Common myeloid progenitor, CD34-positive (primary cell): ENCODE measurements around the gene ADCY5.

Source experiments
- CTCF ChIA-PET: fragments of 350-600 bp; sonication (Branson Sonifier 250); formaldehyde crosslinking; loops from one replicate; lab custom pipeline; 2021; ENCODE audit warnings: antibody characterized with exemption; lab: Charles Lee
- POLR2A ChIA-PET: fragments of 350-600 bp; sonication (Branson Sonifier 250); formaldehyde crosslinking; loops from one replicate; lab custom pipeline; 2021; ENCODE audit warnings: antibody characterized with exemption; lab: Charles Lee
- DNase-seq, 3 donors: peaks; one replicate each; pipeline versions ENCODE4 v3.0.0 to v3.0.0-alpha.2; 2013
- H3K27ac ChIP-seq, 2 experiments: 1 replicate in 1 of 2; 2 replicates in 1 of 2; pipeline ENCODE4 v1.7.0; 2013; ENCODE audit warnings: inconsistent platforms in 2 of 2, low read length in 2 of 2, mild to moderate bottlenecking in 2 of 2, low read depth in 1 of 2, moderate library complexity in 1 of 2; ENCODE audit not compliant: severe bottlenecking in 2 of 2, insufficient read depth in 1 of 2, poor library complexity in 1 of 2
- H3K27me3 ChIP-seq, 5 experiments: replicated peaks in 2 of 5; 1 replicate in 3 of 5; 2 replicates in 2 of 5; pipeline versions ENCODE4 v1.6.1 to v1.7.0; 2013; ENCODE audit warnings: low read length in 4 of 5, mild to moderate bottlenecking in 2 of 5, moderate library complexity in 2 of 5, inconsistent platforms in 1 of 5; ENCODE audit not compliant: insufficient read depth in 5 of 5, control insufficient read depth in 4 of 5
- H3K36me3 ChIP-seq, 4 experiments: 1 replicate in 2 of 4; 2 replicates in 2 of 4; pipeline versions ENCODE4 v1.6.1 to v1.7.0; 2013; ENCODE audit warnings: low read length in 3 of 4, control low read depth in 1 of 4, mild to moderate bottlenecking in 1 of 4; ENCODE audit not compliant: control insufficient read depth in 4 of 4, insufficient read depth in 4 of 4
- H3K4me1 ChIP-seq, 4 experiments: 1 replicate in 3 of 4; 2 replicates in 1 of 4; pipeline versions ENCODE4 v1.6.1 to v1.7.1; 2013; ENCODE audit warnings: low read length in 3 of 4, mild to moderate bottlenecking in 3 of 4, control low read depth in 1 of 4, inconsistent platforms in 1 of 4, moderate library complexity in 1 of 4; ENCODE audit not compliant: control insufficient read depth in 4 of 4, insufficient read depth in 4 of 4; ENCODE audit errors: control extremely low read depth in 1 of 4
- H3K4me3 ChIP-seq, 7 experiments: 1 replicate in 4 of 7; 2 replicates in 3 of 7; pipeline versions ENCODE4 v1.5.1 to v1.7.0; 2013; ENCODE audit warnings: mild to moderate bottlenecking in 7 of 7, low read length in 6 of 7, moderate library complexity in 6 of 7, inconsistent platforms in 2 of 7, low read depth in 2 of 7, control low read depth in 1 of 7; ENCODE audit not compliant: insufficient read depth in 4 of 7, control insufficient read depth in 1 of 7; ENCODE audit errors: extremely low read depth in 1 of 7
- H3K9me3 ChIP-seq, 5 experiments: 1 replicate in 4 of 5; 2 replicates in 1 of 5; pipeline versions ENCODE4 v1.6.1 to v1.7.1; 2013; ENCODE audit warnings: low read length in 4 of 5, mild to moderate bottlenecking in 2 of 5, inconsistent platforms in 1 of 5, low read depth in 1 of 5, moderate library complexity in 1 of 5; ENCODE audit not compliant: control insufficient read depth in 4 of 5, insufficient read depth in 2 of 5; ENCODE audit errors: control extremely low read depth in 1 of 5
- WGBS: methylation state at CpG from one replicate; pipeline ENCODE4 v1.1.5; 2013; ENCODE audit not compliant: insufficient coverage; 5-methylcytosine and 5-hydroxymethylcytosine counted together

Gene ADCY5

GRCh38 chr3:123431658-123432324 lies 17.1 kb downstream of the ADCY5 start:
- Histone ChIP-seq H3K27me3 (peaks cover 0 to 2% (median 0%) of the 10 kb centered on the region in 5 experiments), H3K9me3 (peaks cover 0 to 2% (median 0%) of the 10 kb centered on the region in 5 experiments), H3K4me3 (no peak overlapping the region), H3K27ac (no peak overlapping the region), H3K4me1 (no peaks in the 10 kb centered on the region), H3K36me3 (no peaks in the 10 kb centered on the region)
- POLR2A ChIA-PET, result no interaction called here
- 81% methylated on average over 10 of the region's 10 CpGs for whole genome bisulfite sequencing
- CTCF ChIA-PET, result no interaction called here
- peak in 1 of 3 donors; percentile 33 for DNase-seq

GRCh38 chr3:123431007-123431657 lies 17.8 kb downstream of the ADCY5 start:
- ChIA-PET POLR2A (no interaction called here), CTCF (no interaction called here)
- Histone ChIP-seq H3K27ac (no peak overlapping the region), H3K4me1 (no peaks in the 10 kb centered on the region), H3K9me3 (peaks cover 0 to 2% (median 0%) of the 10 kb centered on the region in 5 experiments), H3K4me3 (no peak overlapping the region), H3K27me3 (peaks cover 0 to 2% (median 0%) of the 10 kb centered on the region in 5 experiments), H3K36me3 (no peaks in the 10 kb centered on the region)
- no peak for DNase-seq
- WGBS, result 100% methylated on average over 3 of the region's 5 CpGs

- DNase-seq, result no peak
- WGBS, result 100% methylated on average over 7 of the region's 11 CpGs
- CTCF ChIA-PET, result no interaction called here
- POLR2A ChIA-PET, result no interaction called here
- H3K9me3 ChIP-seq, result peaks cover 0 to 2% (median 0%) of the 10 kb centered on the region in 5 experiments
- no peak overlapping the region for H3K4me3 ChIP-seq
- no peak overlapping the region for H3K27ac ChIP-seq
- H3K36me3 ChIP-seq, result no peaks in the 10 kb centered on the region
- H3K4me1 ChIP-seq, result no peaks in the 10 kb centered on the region
- peaks cover 0 to 2% (median 0%) of the 10 kb centered on the region in 5 experiments for H3K27me3 ChIP-seq
Observed at GRCh38 chr3:123430266-123430665, 18.6 kb downstream of the ADCY5 start.

- ChIA-PET CTCF (interaction anchor here (1.2 to 2.1 kb wide), 2 partner anchors 18 to 56 kb away, joined by 3 to 6 read pairs; no protein-coding TSS in a partner anchor), POLR2A (no interaction called here)
- Histone ChIP-seq H3K4me1 (no peaks in the 10 kb centered on the region), H3K27me3 (peaks cover 0 to 2% (median 0%) of the 10 kb centered on the region in 5 experiments), H3K9me3 (peaks cover 0 to 2% (median 0%) of the 10 kb centered on the region in 5 experiments), H3K4me3 (no peak overlapping the region), H3K27ac (no peak overlapping the region), H3K36me3 (no peaks in the 10 kb centered on the region)
- DNase-seq, result no peak
- WGBS, result 83% methylated on average over 7 of the region's 10 CpGs
Observed at GRCh38 chr3:123429362-123430125, 19.3 kb downstream of the ADCY5 start.

GRCh38 chr3:123424999-123425712 lies 23.7 kb downstream of the ADCY5 start:
- Histone ChIP-seq H3K4me1 (peaks cover 0 to 10% (median 4%) of the 10 kb centered on the region in 4 experiments), H3K27ac (no peak overlapping the region), H3K4me3 (no peak overlapping the region), H3K36me3 (no peaks in the 10 kb centered on the region), H3K27me3 (peaks cover 0 to 4% (median 0%) of the 10 kb centered on the region in 5 experiments), H3K9me3 (no peaks in the 10 kb centered on the region)
- CTCF ChIA-PET, result interaction anchor here (1.2 to 1.5 kb wide), 3 partner anchors 10 to 22 kb away, joined by 3 to 5 read pairs (median 3); no protein-coding TSS in a partner anchor
- POLR2A ChIA-PET, result interaction anchor here (0.6 kb wide), 1 partner anchor 26 kb away, joined by 3 read pairs; no protein-coding TSS in a partner anchor
- 97% methylated on average over 6 of the region's 8 CpGs for WGBS
- DNase-seq, result peak in 2 of 3 donors; percentile 18 to 24

- DNase-seq, result no peak
- H3K27ac ChIP-seq, result no peak overlapping the region
- ChIA-PET POLR2A (no interaction called here), CTCF (interaction anchor here (1.5 kb wide), 1 partner anchor 10 kb away, joined by 5 read pairs; no protein-coding TSS in a partner anchor)
- H3K4me3 ChIP-seq, result no peak overlapping the region
- H3K27me3 ChIP-seq, result peaks cover 0 to 4% (median 0%) of the 10 kb centered on the region in 5 experiments
- no peaks in the 10 kb centered on the region for H3K9me3 ChIP-seq
- 94% methylated on average over 9 of the region's 13 CpGs for WGBS
- H3K4me1 ChIP-seq, result peaks cover 0 to 10% (median 4%) of the 10 kb centered on the region in 4 experiments
- H3K36me3 ChIP-seq, result no peaks in the 10 kb centered on the region
Observed at GRCh38 chr3:123424321-123424998, 24.4 kb downstream of the ADCY5 start.
